Measurements from ENCODE around the gene CRB1.

The CRB1 gene

GRCh38 chr1:197467881-197468280 lies 199.8 kb downstream of the CRB1 start:
- Histone ChIP-seq H4K20me1 (ENCODE audit: insufficient read depth, low read length) (no peaks in the 10 kb centered on the region), H3K4me2 (ENCODE audit: low read length) (no peak overlapping the region), H3K4me1 (ENCODE audit: insufficient read depth, low read length, severe bottlenecking) (no peaks in the 10 kb centered on the region), H3K36me3 (ENCODE audit: insufficient read depth, low read length) (no peaks in the 10 kb centered on the region), H3F3A (ENCODE audit: insufficient read depth, low read length) (no peaks in the 10 kb centered on the region), H2AFZ (ENCODE audit: low read length) (no peak overlapping the region), H3K9me3 (ENCODE audit: low read length) (no peaks in the 10 kb centered on the region), H3K9ac (ENCODE audit: low read length) (no peak overlapping the region), H3K27ac (ENCODE audit: low read depth, low read length, poor library complexity, severe bottlenecking) (no peak overlapping the region), H3K79me2 (ENCODE audit: insufficient read depth, low read length) (no peaks in the 10 kb centered on the region), H3K9me2 (ENCODE audit: low read depth, low read length) (no peaks in the 10 kb centered on the region), H3K4me3 (ENCODE audit: low read depth, low read length, poor library complexity, severe bottlenecking) (no peak overlapping the region), H3K27me3 (ENCODE audit: insufficient read depth, low read length) (no peaks in the 10 kb centered on the region)
- TF ChIP-seq, protein P1, sequence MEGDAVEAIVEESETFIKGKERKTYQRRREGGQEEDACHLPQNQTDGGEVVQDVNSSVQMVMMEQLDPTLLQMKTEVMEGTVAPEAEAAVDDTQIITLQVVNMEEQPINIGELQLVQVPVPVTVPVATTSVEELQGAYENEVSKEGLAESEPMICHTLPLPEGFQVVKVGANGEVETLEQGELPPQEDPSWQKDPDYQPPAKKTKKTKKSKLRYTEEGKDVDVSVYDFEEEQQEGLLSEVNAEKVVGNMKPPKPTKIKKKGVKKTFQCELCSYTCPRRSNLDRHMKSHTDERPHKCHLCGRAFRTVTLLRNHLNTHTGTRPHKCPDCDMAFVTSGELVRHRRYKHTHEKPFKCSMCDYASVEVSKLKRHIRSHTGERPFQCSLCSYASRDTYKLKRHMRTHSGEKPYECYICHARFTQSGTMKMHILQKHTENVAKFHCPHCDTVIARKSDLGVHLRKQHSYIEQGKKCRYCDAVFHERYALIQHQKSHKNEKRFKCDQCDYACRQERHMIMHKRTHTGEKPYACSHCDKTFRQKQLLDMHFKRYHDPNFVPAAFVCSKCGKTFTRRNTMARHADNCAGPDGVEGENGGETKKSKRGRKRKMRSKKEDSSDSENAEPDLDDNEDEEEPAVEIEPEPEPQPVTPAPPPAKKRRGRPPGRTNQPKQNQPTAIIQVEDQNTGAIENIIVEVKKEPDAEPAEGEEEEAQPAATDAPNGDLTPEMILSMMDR (IDR thresholded peaks at IDR 0.05; ENCODE audit: low read length): no peak
- TF ChIP-seq EZH2 (IDR thresholded peaks at IDR 0.05; ENCODE audit: borderline replicate concordance, low read length): no peak

GRCh38 chr1:197468543-197469175 lies 200.6 kb downstream of the CRB1 start:
- H3K4me1 ChIP-seq (ENCODE audit: insufficient read depth, low read length, severe bottlenecking): no peaks in the 10 kb centered on the region
- H3K79me2 ChIP-seq (ENCODE audit: insufficient read depth, low read length): no peaks in the 10 kb centered on the region
- H3K27ac ChIP-seq (ENCODE audit: low read depth, low read length, poor library complexity, severe bottlenecking): no peak overlapping the region
- H3F3A ChIP-seq (ENCODE audit: insufficient read depth, low read length): no peaks in the 10 kb centered on the region
- no peaks in the 10 kb centered on the region for H3K9me3 ChIP-seq (ENCODE audit: low read length)
- H3K9ac ChIP-seq (ENCODE audit: low read length): no peak overlapping the region
- TF ChIP-seq EZH2 (IDR thresholded peaks at IDR 0.05; ENCODE audit: borderline replicate concordance, low read length): no peak
- TF ChIP-seq, protein P1 (IDR thresholded peaks at IDR 0.05; ENCODE audit: low read length): no peak
- H4K20me1 ChIP-seq (ENCODE audit: insufficient read depth, low read length): no peaks in the 10 kb centered on the region
- H3K36me3 ChIP-seq (ENCODE audit: insufficient read depth, low read length): no peaks in the 10 kb centered on the region
- H3K27me3 ChIP-seq (ENCODE audit: insufficient read depth, low read length): no peaks in the 10 kb centered on the region
- H3K4me3 ChIP-seq (ENCODE audit: low read depth, low read length, poor library complexity, severe bottlenecking): no peak overlapping the region
- no peak overlapping the region for H2AFZ ChIP-seq (ENCODE audit: low read length)
- H3K9me2 ChIP-seq (ENCODE audit: low read depth, low read length): no peaks in the 10 kb centered on the region
- no peak overlapping the region for H3K4me2 ChIP-seq (ENCODE audit: low read length)

DNA sequence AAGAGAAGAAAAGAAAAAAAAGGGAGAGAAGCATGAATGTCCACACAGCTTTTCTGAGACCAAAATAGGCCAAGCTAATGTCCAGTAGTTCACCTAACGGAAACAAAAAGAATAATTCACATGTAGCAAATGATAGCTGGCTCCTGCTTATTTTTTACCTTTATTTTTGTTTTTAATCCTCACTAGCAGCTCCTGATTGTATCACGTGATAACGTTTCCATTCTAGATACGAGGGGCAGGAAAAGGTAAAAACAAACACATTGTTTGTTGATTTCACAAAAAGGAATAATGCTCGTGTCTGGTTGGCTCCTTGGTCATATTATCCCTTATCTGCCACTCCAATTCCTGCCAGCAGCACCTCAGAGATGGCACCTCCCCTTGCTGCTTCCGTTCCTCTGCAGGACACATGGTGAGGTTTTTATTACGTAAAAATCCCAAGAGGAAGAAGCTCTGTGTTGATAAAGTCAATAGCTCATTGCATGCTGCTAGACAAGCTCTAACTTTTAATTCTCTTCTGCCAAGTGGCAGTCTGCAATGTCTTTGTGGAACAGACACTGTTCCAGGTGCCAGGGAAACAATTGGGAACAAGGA lies 201.7 kb downstream of the CRB1 start:
- Histone ChIP-seq H3K27me3 (ENCODE audit: insufficient read depth, low read length) (no peaks in the 10 kb centered on the region), H3K4me1 (ENCODE audit: insufficient read depth, low read length, severe bottlenecking) (no peaks in the 10 kb centered on the region), H3K9me3 (ENCODE audit: low read length) (no peaks in the 10 kb centered on the region), H3K4me3 (ENCODE audit: low read depth, low read length, poor library complexity, severe bottlenecking) (no peak overlapping the region), H3K9me2 (ENCODE audit: low read depth, low read length) (no peaks in the 10 kb centered on the region), H3K36me3 (ENCODE audit: insufficient read depth, low read length) (no peaks in the 10 kb centered on the region), H3K27ac (ENCODE audit: low read depth, low read length, poor library complexity, severe bottlenecking) (no peak overlapping the region), H2AFZ (ENCODE audit: low read length) (no peak overlapping the region), H3K79me2 (ENCODE audit: insufficient read depth, low read length) (no peaks in the 10 kb centered on the region), H3F3A (ENCODE audit: insufficient read depth, low read length) (no peaks in the 10 kb centered on the region), H3K4me2 (ENCODE audit: low read length) (no peak overlapping the region), H3K9ac (ENCODE audit: low read length) (no peak overlapping the region), H4K20me1 (ENCODE audit: insufficient read depth, low read length) (no peaks in the 10 kb centered on the region)
- TF ChIP-seq, protein P1 (IDR thresholded peaks at IDR 0.05; ENCODE audit: low read length): no peak
- no peak for TF ChIP-seq EZH2 (IDR thresholded peaks at IDR 0.05; ENCODE audit: borderline replicate concordance, low read length)

Data from OCI-LY1 (cell line).